Middle frontal gyrus (tissue), 1 donor: ENCODE results near the gene USP44.
A peak's percentile ranks its signal among the peaks of the same experiment; 100 is the strongest.
"Not testable (repeated sequence)": the region's sequence is repeated elsewhere in the genome, so short reads cannot be mapped to it uniquely, and the experiment has no call there.

Experiments
- DNase-seq: peaks from one replicate; pipeline ENCODE4 v3.0.0-alpha.2; 2015; ENCODE audit warnings: low spot score; ENCODE audit errors: extremely low spot score

The USP44 gene

GRCh38 chr12:95551305-95551704 lies at the start of gene USP44:
Gene USP44, minus strand, starts transcription at chr12:95551476. Its CDS starts 17,220 bp downstream, at chr12:95534256.
- no peak for DNase-seq

- DNase-seq: no peak
These were observed 49.3 kb upstream of the USP44 start for GRCh38 chr12:95600567-95600966.

- DNase-seq: no peak
These were observed 48.6 kb upstream of the USP44 start for GRCh38 chr12:95599880-95600279.

GRCh38 chr12:95594136-95594535 lies 42.9 kb upstream of the USP44 start:
- DNase-seq: no peak

GRCh38 chr12:95593266-95593871 lies 42.1 kb upstream of the USP44 start:
- no peak for DNase-seq

GRCh38 chr12:95591731-95592130 lies 40.5 kb upstream of the USP44 start:
- DNase-seq: no peak

GRCh38 chr12:95590775-95591174 lies 39.5 kb upstream of the USP44 start:
- no peak for DNase-seq

- no peak for DNase-seq
These were observed 32.7 kb upstream of the USP44 start for GRCh38 chr12:95583933-95584332.

- no peak for DNase-seq
These were observed 31.2 kb upstream of the USP44 start for GRCh38 chr12:95582230-95583058.

- DNase-seq: peak; percentile 42
These were observed 26.5 kb upstream of the USP44 start for GRCh38 chr12:95577820-95578219.

GRCh38 chr12:95574799-95575452 lies 23.6 kb upstream of the USP44 start:
- DNase-seq: no peak

- DNase-seq: no peak
These were observed 22.8 kb upstream of the USP44 start for GRCh38 chr12:95573951-95574576.

- no peak for DNase-seq
These were observed 20.1 kb upstream of the USP44 start for GRCh38 chr12:95571369-95571768.

GRCh38 chr12:95568045-95568444 lies 16.8 kb upstream of the USP44 start:
- DNase-seq: not testable (repeated sequence)

- DNase-seq: no peak
These were observed 6.3 kb upstream of the USP44 start for GRCh38 chr12:95557625-95558024.

- DNase-seq: no peak
These were observed 3.3 kb upstream of the USP44 start for GRCh38 chr12:95554532-95555071.

- DNase-seq: no peak
These were observed 2.1 kb upstream of the USP44 start for GRCh38 chr12:95553197-95553943.

- DNase-seq: no peak
These were observed 739 bp upstream of the USP44 start for GRCh38 chr12:95551913-95552516.

- DNase-seq: no peak
These were observed 1.7 kb downstream of the USP44 start for GRCh38 chr12:95549392-95550084.
